Caco-2 (cell line): ENCODE results near the gene FAM114A2. TPM values are rescaled to one million over a fixed set of nuclear protein-coding genes. Genes with fewer than 3 reads are reported as not detected.

ENCODE experiments used
- BruUV-seq: library from RNA; stranded (reverse); fragments of 400-500 nt; replicated peaks from 2 replicates; lab custom pipeline; 2021; lab: Mats Ljungman, UMichigan
- CTCF ChIA-PET: fragments of 300-600 bp; sonication (Branson Sonifier 250); formaldehyde crosslinking; loops from one replicate; lab custom pipeline; 2022; ENCODE audit warnings: antibody characterized with exemption; lab: Charles Lee
- POLR2A ChIA-PET: fragments of 300-600 bp; sonication (Branson Sonifier 250); formaldehyde crosslinking; loops from one replicate; lab custom pipeline; 2022; ENCODE audit warnings: antibody characterized with exemption; lab: Charles Lee
- DNase-seq, 2 experiments: peaks; one replicate each; pipeline versions ENCODE4 v3.0.0 to v3.0.0-alpha.2; 2020 to 2022
- H3K27me3 ChIP-seq: replicated peaks from 2 replicates; pipeline ENCODE4 v1.6.0; 2011; ENCODE audit warnings: low read length; ENCODE audit not compliant: control insufficient read depth, insufficient read depth
- H3K36me3 ChIP-seq: 2 replicates; pipeline ENCODE4 v1.5.1; 2011; ENCODE audit warnings: low read length; ENCODE audit not compliant: control insufficient read depth, insufficient read depth
- H3K4me1 ChIP-seq: fragments of 250-450 bp; sonication (Bioruptor Pico); 2 replicates; pipeline ENCODE4 v1.5.1; 2020; ENCODE audit warnings: mild to moderate bottlenecking
- H3K4me3 ChIP-seq: 2 replicates; pipeline ENCODE4 v1.5.1; 2011; ENCODE audit warnings: low read depth, mild to moderate bottlenecking, control low read depth, low read length
- H3K9me3 ChIP-seq: fragments of 250-450 bp; sonication (Bioruptor Pico); 2 replicates; pipeline ENCODE4 v1.5.1; 2020; ENCODE audit warnings: mild to moderate bottlenecking, moderate library complexity
- H3K27ac Mint-ChIP-seq: one replicate; pipeline ENCODE4 v1.8.0; 2022; ENCODE audit warnings: mixed read lengths; ENCODE audit not compliant: unreplicated experiment
- H3K27me3 Mint-ChIP-seq: one replicate; pipeline ENCODE4 v1.8.0; 2022; ENCODE audit warnings: mixed read lengths; ENCODE audit not compliant: insufficient read depth, unreplicated experiment
- H3K36me3 Mint-ChIP-seq: one replicate; pipeline ENCODE4 v1.8.0; 2022; ENCODE audit warnings: mild to moderate bottlenecking, mixed read lengths; ENCODE audit not compliant: insufficient read depth, unreplicated experiment
- H3K4me1 Mint-ChIP-seq: one replicate; pipeline ENCODE4 v1.8.0; 2022; ENCODE audit warnings: low read depth, mixed read lengths; ENCODE audit not compliant: unreplicated experiment
- H3K4me3 Mint-ChIP-seq: one replicate; pipeline ENCODE4 v1.8.0; 2022; ENCODE audit warnings: mild to moderate bottlenecking, moderate library complexity, mixed read lengths; ENCODE audit not compliant: unreplicated experiment
- H3K9me3 Mint-ChIP-seq: one replicate; pipeline ENCODE4 v1.8.0; 2022; ENCODE audit warnings: mixed read lengths; ENCODE audit not compliant: unreplicated experiment
- CTCF ChIP-seq, 2 experiments: fragments of 200-600 bp in 1 of 2; IDR thresholded peaks; 1 replicate in 1 of 2; 2 replicates in 1 of 2; pipeline versions ENCODE4 v1.5.1 to v1.8.0; 2011 to 2022; ENCODE audit warnings: antibody characterized with exemption in 1 of 2, control low read depth in 1 of 2, inconsistent platforms in 1 of 2, low read depth in 1 of 2, low read length in 1 of 2, mild to moderate bottlenecking in 1 of 2, moderate library complexity in 1 of 2; ENCODE audit not compliant: insufficient read depth in 1 of 2, severe bottlenecking in 1 of 2, unreplicated experiment in 1 of 2
- intact Hi-C: fragments of 100-400 bp; cut with micrococcal nuclease; formaldehyde crosslinking; loops from one replicate; pipeline ENCODE4 v1.10.0; 2022; ENCODE audit not compliant: unreplicated experiment
- total RNA-seq: library from RNA; stranded (reverse); gene quantifications from 2 replicates; pipeline ENCODE4 v1.2.3, GENCODE V29; 2022

Gene FAM114A2
- total RNA-seq, 1 experiment from 2014 or later: 15.6 TPM

- 0 out of 2 replicates have a peak, but pooled peaks cover under 1% of the 10 kb centered on the region for H3K4me1 ChIP-seq
- TF ChIP-seq CTCF (IDR thresholded peaks at IDR 0.05; ENCODE audit: insufficient read depth in 1 of 2, low read depth in 1 of 2, low read length in 1 of 2, severe bottlenecking in 1 of 2, unreplicated experiment in 1 of 2): peak; percentile 91 to 95
- no peak overlapping the region for H3K4me3 ChIP-seq
- H3K4me3 Mint-ChIP-seq: peak overlapping the region; percentile 22
- POLR2A ChIA-PET: no interaction called here
- H3K9me3 ChIP-seq: no peaks in the 10 kb centered on the region
- CTCF ChIA-PET: interaction anchor here (0.5 to 2.0 kb wide), 12 partner anchors 9 to 1432 kb away, joined by 3 to 7 read pairs (median 5); partner anchors contain the start of gene GRIA1
- H3K4me1 Mint-ChIP-seq: peaks cover 10% of the 10 kb centered on the region
- intact Hi-C loops: loop anchor here (1.0 to 10.0 kb wide), 8 partner anchors 48 to 1433 kb away; no protein-coding TSS in a partner anchor
- H3K27me3 ChIP-seq: no peaks in the 10 kb centered on the region
- no peaks in the 10 kb centered on the region for H3K36me3 Mint-ChIP-seq
- H3K27ac Mint-ChIP-seq: no peak overlapping the region
- peaks cover 5% of the 10 kb centered on the region for H3K27me3 Mint-ChIP-seq
- BruUV-seq: no TSS peak
- no peaks in the 10 kb centered on the region for H3K36me3 ChIP-seq
- peak; percentile 56 to 69 for DNase-seq
- H3K9me3 Mint-ChIP-seq: no peaks in the 10 kb centered on the region
Measured at GRCh38 chr5:153964880-153965645, 73.6 kb downstream of the FAM114A2 start.

GRCh38 chr5:153964191-153964879, 74.4 kb downstream of the FAM114A2 start:
- Histone ChIP-seq H3K4me1 (peaks cover 8% of the 10 kb centered on the region; the same call in 1 of the 2 replicates), H3K27me3 (no peaks in the 10 kb centered on the region), H3K36me3 (no peaks in the 10 kb centered on the region), H3K4me3 (no peak overlapping the region), H3K9me3 (no peaks in the 10 kb centered on the region)
- H3K9me3 Mint-ChIP-seq: no peaks in the 10 kb centered on the region
- no TSS peak for BruUV-seq
- peaks cover 5% of the 10 kb centered on the region for H3K27me3 Mint-ChIP-seq
- peak overlapping the region; percentile 22 for H3K4me3 Mint-ChIP-seq
- DNase-seq: no peak
- CTCF ChIA-PET: interaction anchor here (0.6 to 2.0 kb wide), 11 partner anchors 10 to 1432 kb away, joined by 3 to 7 read pairs (median 5); partner anchors contain the start of gene GRIA1
- H3K4me1 Mint-ChIP-seq: peaks cover 17% of the 10 kb centered on the region
- TF ChIP-seq CTCF (IDR thresholded peaks at IDR 0.05; ENCODE audit: insufficient read depth in 1 of 2, low read depth in 1 of 2, low read length in 1 of 2, severe bottlenecking in 1 of 2, unreplicated experiment in 1 of 2): no peak
- POLR2A ChIA-PET: no interaction called here
- no peaks in the 10 kb centered on the region for H3K36me3 Mint-ChIP-seq
- H3K27ac Mint-ChIP-seq: no peak overlapping the region
- intact Hi-C loops: loop anchor here (2.0 to 10.0 kb wide), 3 partner anchors 48 to 250 kb away; no protein-coding TSS in a partner anchor
